Stimulated activated CD8-positive, alpha-beta memory T cell treated with anti-CD3 and anti-CD28 coated beads, Interleukin-15, amount 100 ng/mL, for 48 hours (primary cell): Measurements from ENCODE around the gene ANKRD44.

Experiments
- DNase-seq, 2 donors: peaks; one replicate each; pipeline ENCODE4 v3.0.0-alpha.2; 2020; ENCODE audit warnings: low read depth in 2 of 2

ANKRD44 gene

GRCh38 chr2:197259470-197259999, 51.0 kb downstream of the ANKRD44 start:
- no peak for DNase-seq

- no peak for DNase-seq
These were observed 52.0 kb downstream of the ANKRD44 start for GRCh38 chr2:197258580-197258979.

- DNase-seq, result no peak
These were observed 53.9 kb downstream of the ANKRD44 start for GRCh38 chr2:197256547-197257170.

- DNase-seq, result no peak
These were observed 54.6 kb downstream of the ANKRD44 start for GRCh38 chr2:197256021-197256420.

- peak; percentile 73 to 84 for DNase-seq
These were observed 55.0 kb downstream of the ANKRD44 start for GRCh38 chr2:197255543-197255942.

- no peak for DNase-seq
These were observed 55.6 kb downstream of the ANKRD44 start for GRCh38 chr2:197254776-197255530.

- DNase-seq, result no peak
These were observed 59.0 kb downstream of the ANKRD44 start for GRCh38 chr2:197251576-197251975.

- no peak for DNase-seq
These were observed 59.4 kb downstream of the ANKRD44 start for GRCh38 chr2:197251163-197251562.

- DNase-seq, result no peak
These were observed 60.5 kb downstream of the ANKRD44 start for GRCh38 chr2:197250084-197250397.

- DNase-seq, result no peak
These were observed 61.0 kb downstream of the ANKRD44 start for GRCh38 chr2:197249381-197250083.

- DNase-seq, result peak in 1 of 2 donors; percentile 27
These were observed 62.0 kb downstream of the ANKRD44 start for GRCh38 chr2:197248623-197249022.

GRCh38 chr2:197248001-197248401, 62.6 kb downstream of the ANKRD44 start:
- DNase-seq, result no peak

- DNase-seq, result no peak
These were observed 63.5 kb downstream of the ANKRD44 start for GRCh38 chr2:197247083-197247482.

- DNase-seq, result no peak
These were observed 64.5 kb downstream of the ANKRD44 start for GRCh38 chr2:197245829-197246804.

GRCh38 chr2:197244349-197244748, 66.2 kb downstream of the ANKRD44 start:
- no peak for DNase-seq

- no peak for DNase-seq
These were observed 67.9 kb downstream of the ANKRD44 start for GRCh38 chr2:197242719-197243118.

- DNase-seq, result no peak
These were observed 69.0 kb downstream of the ANKRD44 start for GRCh38 chr2:197241596-197241995.

GRCh38 chr2:197241153-197241552, 69.4 kb downstream of the ANKRD44 start:
- no peak for DNase-seq

GRCh38 chr2:197240421-197241041, 70.0 kb downstream of the ANKRD44 start:
- DNase-seq, result no peak

- DNase-seq, result peak in 1 of 2 donors; percentile 18
These were observed 70.6 kb downstream of the ANKRD44 start for GRCh38 chr2:197240018-197240417.

- no peak for DNase-seq
These were observed 71.1 kb downstream of the ANKRD44 start for GRCh38 chr2:197239434-197239833.
